H1 (cell line): Measurements from ENCODE around the gene TMEM25.

Source experiments
- TAF1 ChIP-seq: IDR thresholded peaks from 2 replicates; pipeline ENCODE4 v1.6.1; 2011; ENCODE audit warnings: mild to moderate bottlenecking, low read depth, low read length
- TF ChIP-seq, protein P1 (sequence below), 3 experiments: IDR thresholded peaks; 1 replicate in 2 of 3; 2 replicates in 1 of 3; pipeline versions ENCODE4 v1.5.1 to v1.6.1; 2011; ENCODE audit warnings: low read length in 3 of 3, mild to moderate bottlenecking in 3 of 3, inconsistent platforms in 2 of 3, low read depth in 1 of 3, moderate library complexity in 1 of 3; ENCODE audit not compliant: insufficient read depth in 1 of 3; ENCODE audit errors: control extremely low read depth in 1 of 3

DNA sequence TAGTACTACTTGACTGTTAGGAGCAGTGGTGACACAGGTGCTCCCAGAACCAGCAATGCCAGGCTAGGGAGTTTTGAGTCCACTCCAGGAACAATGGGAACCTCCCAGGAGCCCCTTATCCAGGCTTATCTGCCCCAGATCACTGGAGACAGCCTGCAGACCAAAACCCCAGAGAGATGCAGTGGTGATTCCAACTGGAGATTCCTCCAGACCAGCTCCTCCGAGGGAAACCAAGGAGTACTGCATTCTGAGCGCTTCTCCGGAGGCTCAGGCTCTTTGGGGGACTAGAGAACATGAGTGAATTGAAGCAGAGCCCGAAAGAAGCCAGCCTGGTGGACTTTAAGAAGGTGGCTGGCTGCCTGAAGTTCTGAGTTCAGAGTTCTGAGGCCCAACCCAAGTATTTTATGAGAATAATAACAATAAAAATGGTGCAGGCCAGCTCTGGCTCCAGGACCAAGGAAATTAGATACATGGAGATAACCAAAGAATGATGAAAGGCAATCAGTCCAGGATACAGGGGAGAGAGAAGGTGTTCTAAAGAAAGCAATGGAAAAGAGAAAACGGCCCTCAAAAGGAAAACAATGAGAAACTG is 1.3 kb upstream of the TMEM25 start:
- no peak for TF ChIP-seq TAF1
- TF ChIP-seq, protein P1, sequence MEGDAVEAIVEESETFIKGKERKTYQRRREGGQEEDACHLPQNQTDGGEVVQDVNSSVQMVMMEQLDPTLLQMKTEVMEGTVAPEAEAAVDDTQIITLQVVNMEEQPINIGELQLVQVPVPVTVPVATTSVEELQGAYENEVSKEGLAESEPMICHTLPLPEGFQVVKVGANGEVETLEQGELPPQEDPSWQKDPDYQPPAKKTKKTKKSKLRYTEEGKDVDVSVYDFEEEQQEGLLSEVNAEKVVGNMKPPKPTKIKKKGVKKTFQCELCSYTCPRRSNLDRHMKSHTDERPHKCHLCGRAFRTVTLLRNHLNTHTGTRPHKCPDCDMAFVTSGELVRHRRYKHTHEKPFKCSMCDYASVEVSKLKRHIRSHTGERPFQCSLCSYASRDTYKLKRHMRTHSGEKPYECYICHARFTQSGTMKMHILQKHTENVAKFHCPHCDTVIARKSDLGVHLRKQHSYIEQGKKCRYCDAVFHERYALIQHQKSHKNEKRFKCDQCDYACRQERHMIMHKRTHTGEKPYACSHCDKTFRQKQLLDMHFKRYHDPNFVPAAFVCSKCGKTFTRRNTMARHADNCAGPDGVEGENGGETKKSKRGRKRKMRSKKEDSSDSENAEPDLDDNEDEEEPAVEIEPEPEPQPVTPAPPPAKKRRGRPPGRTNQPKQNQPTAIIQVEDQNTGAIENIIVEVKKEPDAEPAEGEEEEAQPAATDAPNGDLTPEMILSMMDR (IDR thresholded peaks at IDR 0.05; ENCODE audit: control extremely low read depth in 1 of 3, insufficient read depth in 1 of 3, low read depth in 1 of 3, low read length in 3 of 3), result no peak
